ENCODE results near the gene ESRRB.

- TF ChIP-seq CTCF (IDR thresholded peaks at IDR 0.05; ENCODE audit: poor library complexity) (no peak), EZH2phosphoT487 (IDR thresholded peaks at IDR 0.05; ENCODE audit: low read depth, severe bottlenecking, unreplicated experiment) (no peak), EZH2 (IDR thresholded peaks at IDR 0.05; ENCODE audit: borderline replicate concordance) (no peak)
These were observed 125.3 kb downstream of the ESRRB start for GRCh38 chr14:76501156-76501720.
